Measurements from ENCODE around the gene PKM.
A peak's percentile ranks its signal among the peaks of the same experiment; 100 is the strongest.

PKM gene

DNA sequence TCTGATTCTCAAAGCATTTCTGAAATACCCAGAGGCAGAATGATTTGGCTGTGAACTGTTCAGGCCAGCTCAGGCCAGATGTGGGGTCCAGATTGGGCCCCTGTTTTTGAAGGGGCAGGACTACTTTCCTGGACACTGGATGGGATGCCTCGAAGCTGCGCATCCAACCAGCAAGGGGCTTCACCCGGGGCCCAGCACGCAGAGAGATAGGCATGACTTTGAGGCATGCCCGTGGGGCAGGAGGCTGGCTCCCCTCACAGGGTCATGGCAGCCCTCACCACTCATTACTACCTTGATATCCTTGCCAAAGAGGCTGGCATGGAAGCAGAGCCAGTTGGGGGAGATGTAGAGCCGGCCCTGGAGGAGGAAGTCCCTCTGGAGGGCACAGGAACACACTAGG lies 63.5 kb downstream of the PKM start:
- Histone ChIP-seq H3K23ac (ENCODE audit: low read length) (no peak overlapping the region), H3K9me3 (ENCODE audit: insufficient read depth, low read depth, low read length) (no peaks in the 10 kb centered on the region), H3K9ac (ENCODE audit: low read length) (no peak overlapping the region), H3K4ac (ENCODE audit: low read depth, low read length) (peak overlapping the region; percentile 37), H3K27ac (ENCODE audit: low read depth, low read length) (peak overlapping the region; percentile 99), H3K4me1 (ENCODE audit: control insufficient read depth in 1 of 2, insufficient read depth in 2 of 2, low read length in 2 of 2) (peaks cover 41 to 49% of the 10 kb centered on the region in 2 experiments), H3K79me1 (ENCODE audit: low read length) (peaks cover 36% of the 10 kb centered on the region), H3K18ac (ENCODE audit: low read length) (peak overlapping the region; percentile 27), H2AK5ac (ENCODE audit: low read length) (peak overlapping the region; percentile 26), H2BK5ac (ENCODE audit: low read depth, low read length, poor library complexity) (peak overlapping the region; percentile 73), H4K91ac (ENCODE audit: low read depth, low read length) (peak overlapping the region; percentile 95), H2AFZ (ENCODE audit: insufficient read depth, low read length, poor library complexity) (no peak overlapping the region), H3K79me2 (ENCODE audit: control insufficient read depth, insufficient read depth, low read length, poor library complexity) (peaks cover 12% of the 10 kb centered on the region), H3K14ac (ENCODE audit: low read length) (peak overlapping the region; percentile 28), H2BK120ac (ENCODE audit: insufficient read depth, low read length, poor library complexity) (peak overlapping the region; percentile 65), H3K4me2 (ENCODE audit: low read length) (no peak overlapping the region), H3K4me3 (ENCODE audit: low read depth, low read length) (no peak overlapping the region), H3K27me3 (ENCODE audit: insufficient read depth, low read length) (no peaks in the 10 kb centered on the region), H4K12ac (ENCODE audit: low read depth, low read length) (no peak overlapping the region), H2BK12ac (ENCODE audit: low read length) (peak overlapping the region; percentile 77), H3K36me3 (ENCODE audit: control insufficient read depth in 1 of 2, insufficient read depth in 2 of 2, low read length in 2 of 2) (peaks cover 5% of the 10 kb centered on the region in 2 experiments), H4K8ac (ENCODE audit: low read depth, low read length) (peak overlapping the region; percentile 72)
- no peak for DNase-seq
- no CpG with 5 or more reads among the region's 6 CpGs for WGBS (ENCODE audit: extremely low coverage, insufficient coverage, insufficient read length)

DNA sequence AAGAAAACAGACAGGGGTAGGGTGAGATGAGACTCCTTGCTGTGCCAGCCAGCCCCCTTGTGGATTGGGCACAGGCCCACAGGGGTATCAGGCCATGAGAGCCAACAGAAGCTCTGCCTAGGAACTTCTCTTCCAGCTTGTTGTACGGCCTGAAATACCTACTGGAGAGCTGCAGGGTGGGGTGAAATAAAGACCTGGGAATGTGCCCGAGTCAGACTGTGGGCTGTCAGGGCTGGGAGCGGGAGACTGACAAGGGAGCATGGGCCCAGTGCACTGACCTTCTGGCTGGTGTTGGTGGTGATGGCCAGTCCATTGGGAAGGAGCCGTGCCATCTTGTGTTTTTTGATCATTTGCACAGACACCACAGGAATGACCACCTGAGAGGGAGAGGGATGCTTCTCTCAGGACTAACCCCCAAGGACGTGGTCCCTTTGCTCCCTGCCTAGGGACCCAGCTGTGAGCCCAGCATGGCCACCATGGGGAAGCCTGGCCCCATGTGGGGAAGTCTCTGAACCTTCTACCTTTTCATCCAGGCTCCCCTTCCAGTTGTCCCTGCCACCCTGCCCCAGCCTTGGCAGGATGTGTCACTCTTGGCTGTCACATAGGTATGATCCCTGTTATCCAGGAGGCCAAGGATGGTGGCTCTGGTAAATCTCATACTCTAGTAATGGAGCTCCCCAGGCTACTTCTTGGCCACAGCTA lies 64.1 kb downstream of the PKM start:
- Histone ChIP-seq H2BK5ac (ENCODE audit: low read depth, low read length, poor library complexity) (peak overlapping the region; percentile 73), H4K91ac (ENCODE audit: low read depth, low read length) (peak overlapping the region; percentile 95), H2AK5ac (ENCODE audit: low read length) (peak overlapping the region; percentile 73), H3K4me3 (ENCODE audit: low read depth, low read length) (no peak overlapping the region), H3K79me2 (ENCODE audit: control insufficient read depth, insufficient read depth, low read length, poor library complexity) (peaks cover 12% of the 10 kb centered on the region), H3K79me1 (ENCODE audit: low read length) (peaks cover 39% of the 10 kb centered on the region), H3K18ac (ENCODE audit: low read length) (peak overlapping the region; percentile 40), H3K9ac (ENCODE audit: low read length) (no peak overlapping the region), H3K4me2 (ENCODE audit: low read length) (no peak overlapping the region), H3K36me3 (ENCODE audit: control insufficient read depth in 1 of 2, insufficient read depth in 2 of 2, low read length in 2 of 2) (peaks cover 5% of the 10 kb centered on the region in 2 experiments), H2BK12ac (ENCODE audit: low read length) (peak overlapping the region; percentile 77), H4K8ac (ENCODE audit: low read depth, low read length) (peak overlapping the region; percentile 39), H3K23ac (ENCODE audit: low read length) (no peak overlapping the region), H3K4me1 (ENCODE audit: control insufficient read depth in 1 of 2, insufficient read depth in 2 of 2, low read length in 2 of 2) (peaks cover 46 to 55% of the 10 kb centered on the region in 2 experiments), H3K27ac (ENCODE audit: low read depth, low read length) (no peak overlapping the region), H3K9me3 (ENCODE audit: insufficient read depth, low read depth, low read length) (no peaks in the 10 kb centered on the region), H2BK120ac (ENCODE audit: insufficient read depth, low read length, poor library complexity) (peak overlapping the region; percentile 65), H4K12ac (ENCODE audit: low read depth, low read length) (no peak overlapping the region), H3K14ac (ENCODE audit: low read length) (peak overlapping the region; percentile 56), H3K4ac (ENCODE audit: low read depth, low read length) (peak overlapping the region; percentile 5), H3K27me3 (ENCODE audit: insufficient read depth, low read length) (no peaks in the 10 kb centered on the region), H2AFZ (ENCODE audit: insufficient read depth, low read length, poor library complexity) (no peak overlapping the region)
- WGBS (ENCODE audit: extremely low coverage, insufficient coverage, insufficient read length) = no CpG with 5 or more reads among the region's 5 CpGs
- peak in 1 of 2 donors; percentile 41 for DNase-seq

DNA sequence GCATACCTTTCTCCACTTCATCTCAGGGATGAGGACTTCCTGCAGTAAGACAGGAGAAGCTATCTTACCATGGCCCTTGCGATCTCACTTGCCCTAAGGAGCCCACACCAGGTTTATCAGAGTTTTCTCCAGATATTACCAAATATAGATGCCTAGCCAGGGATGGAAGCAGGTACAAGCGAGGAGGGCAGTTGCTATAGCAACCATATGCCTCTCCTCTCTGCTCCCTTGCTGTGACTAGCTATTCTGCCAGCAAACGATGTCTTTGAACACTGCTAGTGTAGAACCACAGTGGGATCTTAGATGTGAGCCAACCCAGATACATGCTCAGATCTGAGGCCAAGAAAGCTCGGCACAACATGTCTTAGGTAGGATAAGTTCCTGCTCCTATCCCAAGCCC lies 67.3 kb downstream of the PKM start:
- H2BK120ac ChIP-seq (ENCODE audit: insufficient read depth, low read length, poor library complexity) = no peak overlapping the region
- WGBS (ENCODE audit: extremely low coverage, insufficient coverage, insufficient read length) = no CpG with 5 or more reads among the region's 4 CpGs

DNA sequence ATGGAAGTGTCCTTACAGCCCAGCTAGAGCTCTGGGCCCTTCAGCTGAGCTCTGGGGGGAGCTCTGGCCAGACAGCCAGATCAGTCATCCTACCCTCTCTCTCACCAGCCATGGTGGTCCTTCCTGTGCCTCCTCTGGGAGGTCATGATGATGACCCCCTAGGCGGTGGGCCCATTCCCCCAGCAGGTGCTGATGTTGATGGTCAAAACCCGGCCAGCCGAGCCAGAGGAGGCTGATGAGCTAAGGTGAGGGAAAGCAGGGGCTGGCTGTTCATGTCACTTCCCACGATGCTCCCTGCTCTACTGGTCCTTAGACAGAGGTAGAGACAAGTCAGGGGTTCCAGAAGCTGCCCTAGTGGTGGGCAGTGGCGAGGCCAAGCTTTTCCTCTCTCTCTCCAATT lies 68.4 kb downstream of the PKM start:
- Histone ChIP-seq H3K9ac (ENCODE audit: low read length) (no peak overlapping the region), H2BK120ac (ENCODE audit: insufficient read depth, low read length, poor library complexity) (no peak overlapping the region), H3K4me3 (ENCODE audit: low read depth, low read length) (no peak overlapping the region), H4K12ac (ENCODE audit: low read depth, low read length) (no peak overlapping the region), H2BK5ac (ENCODE audit: low read depth, low read length, poor library complexity) (no peak overlapping the region), H4K8ac (ENCODE audit: low read depth, low read length) (no peak overlapping the region), H3K27ac (ENCODE audit: low read depth, low read length) (peak overlapping the region; percentile 67), H3K79me2 (ENCODE audit: control insufficient read depth, insufficient read depth, low read length, poor library complexity) (peaks cover under 1% of the 10 kb centered on the region), H3K14ac (ENCODE audit: low read length) (no peak overlapping the region), H3K9me3 (ENCODE audit: insufficient read depth, low read depth, low read length) (no peaks in the 10 kb centered on the region), H3K4me1 (ENCODE audit: control insufficient read depth in 1 of 2, insufficient read depth in 2 of 2, low read length in 2 of 2) (peaks cover 28 to 33% of the 10 kb centered on the region in 2 experiments), H3K23ac (ENCODE audit: low read length) (no peak overlapping the region), H3K4ac (ENCODE audit: low read depth, low read length) (no peak overlapping the region), H2BK12ac (ENCODE audit: low read length) (peak overlapping the region; percentile 4), H4K91ac (ENCODE audit: low read depth, low read length) (peak overlapping the region; percentile 16), H3K4me2 (ENCODE audit: low read length) (no peak overlapping the region), H2AK5ac (ENCODE audit: low read length) (no peak overlapping the region), H2AFZ (ENCODE audit: insufficient read depth, low read length, poor library complexity) (no peak overlapping the region), H3K36me3 (ENCODE audit: control insufficient read depth in 1 of 2, insufficient read depth in 2 of 2, low read length in 2 of 2) (peaks cover 5 to 8% of the 10 kb centered on the region in 2 experiments), H3K79me1 (ENCODE audit: low read length) (peaks cover 22% of the 10 kb centered on the region), H3K27me3 (ENCODE audit: insufficient read depth, low read length) (no peaks in the 10 kb centered on the region), H3K18ac (ENCODE audit: low read length) (no peak overlapping the region)
- DNase-seq = no peak
- no CpG with 5 or more reads among the region's 5 CpGs for WGBS (ENCODE audit: extremely low coverage, insufficient coverage, insufficient read length)

More for the DNA sequence above, 67.3 kb downstream of the PKM start:
- peaks cover 35 to 43% of the 10 kb centered on the region in 2 experiments for H3K4me1 ChIP-seq (ENCODE audit: control insufficient read depth in 1 of 2, insufficient read depth in 2 of 2, low read length in 2 of 2)
- no peak overlapping the region for H3K9ac ChIP-seq (ENCODE audit: low read length)
- H4K8ac ChIP-seq (ENCODE audit: low read depth, low read length) = no peak overlapping the region
- no peak overlapping the region for H4K12ac ChIP-seq (ENCODE audit: low read depth, low read length)
- no peak overlapping the region for H2AFZ ChIP-seq (ENCODE audit: insufficient read depth, low read length, poor library complexity)
- no peak for DNase-seq
- no peak overlapping the region for H2AK5ac ChIP-seq (ENCODE audit: low read length)
- no peaks in the 10 kb centered on the region for H3K9me3 ChIP-seq (ENCODE audit: insufficient read depth, low read depth, low read length)
- no peak overlapping the region for H3K4me3 ChIP-seq (ENCODE audit: low read depth, low read length)
- H3K79me1 ChIP-seq (ENCODE audit: low read length) = peaks cover 27% of the 10 kb centered on the region
- no peak overlapping the region for H3K4me2 ChIP-seq (ENCODE audit: low read length)
- peaks cover 4% of the 10 kb centered on the region for H3K79me2 ChIP-seq (ENCODE audit: control insufficient read depth, insufficient read depth, low read length, poor library complexity)
- no peak overlapping the region for H3K23ac ChIP-seq (ENCODE audit: low read length)
- H3K14ac ChIP-seq (ENCODE audit: low read length) = peak overlapping the region; percentile 7
- H3K27me3 ChIP-seq (ENCODE audit: insufficient read depth, low read length) = no peaks in the 10 kb centered on the region
- H3K4ac ChIP-seq (ENCODE audit: low read depth, low read length) = no peak overlapping the region
- H3K36me3 ChIP-seq (ENCODE audit: control insufficient read depth in 1 of 2, insufficient read depth in 2 of 2, low read length in 2 of 2) = peaks cover 5 to 8% of the 10 kb centered on the region in 2 experiments
- no peak overlapping the region for H2BK5ac ChIP-seq (ENCODE audit: low read depth, low read length, poor library complexity)
- H3K18ac ChIP-seq (ENCODE audit: low read length) = no peak overlapping the region
- no peak overlapping the region for H2BK12ac ChIP-seq (ENCODE audit: low read length)
- no peak overlapping the region for H4K91ac ChIP-seq (ENCODE audit: low read depth, low read length)
- H3K27ac ChIP-seq (ENCODE audit: low read depth, low read length) = no peak overlapping the region

All from trophoblast cell (in vitro differentiated cells and primary cell).